HCT116 (cell line): ENCODE results near the gene CDH13. TPM values are rescaled to one million over a fixed set of nuclear protein-coding genes. Genes with fewer than 3 reads are reported as not detected.

Source experiments
- ATAC-seq: fragments of 200-7000 bp; cut with Tn5 transposase; 2 replicates; pipeline ENCODE4 v1.9.1; 2020; ENCODE audit warnings: mild to moderate bottlenecking, moderate library complexity
- BruUV-seq: library from RNA; stranded (reverse); fragments of 400-500 nt; replicated peaks from 2 replicates; lab custom pipeline; 2021; lab: Mats Ljungman, UMichigan
- CTCF ChIA-PET: fragments of 300-600 bp; sonication (Branson Sonifier 250); formaldehyde crosslinking; loops from one replicate; lab custom pipeline; 2021; ENCODE audit warnings: antibody characterized with exemption; lab: Charles Lee
- POLR2A ChIA-PET: fragments of 300-600, 350-600 bp; sonication (Branson Sonifier 250); formaldehyde crosslinking; loops from one replicate; lab custom pipeline; 2021; ENCODE audit warnings: antibody characterized with exemption; lab: Charles Lee
- RAD21 ChIA-PET, 2 experiments: fragments of 300-600 bp; sonication (Branson Sonifier 250); formaldehyde crosslinking; loops; one replicate each; lab custom pipeline; 2023; ENCODE audit warnings: low total read pairs in 2 of 2; ENCODE audit not compliant: uncharacterized antibody in 2 of 2, unreplicated experiment in 2 of 2, low non-redundant PET in 1 of 2; lab: Charles Lee
- DNase-seq: peaks from one replicate; pipeline ENCODE4 v3.0.0-alpha.2; 2010; ENCODE audit warnings: low read depth, low spot score
- H2AFZ ChIP-seq: fragments of 200-600 bp; shearing (Covaris generic), sonication (generic); 2 replicates; pipeline ENCODE4 v1.6.1; 2017; ENCODE audit warnings: low read depth, mixed run types, mixed read lengths, antibody characterized with exemption, low read length; ENCODE audit not compliant: poor library complexity, severe bottlenecking
- H3K27ac ChIP-seq: 2 replicates; pipeline ENCODE4 v1.5.1; 2012; ENCODE audit warnings: low read depth, low read length
- H3K27me3 ChIP-seq: fragments of 200-600 bp; sonication (generic); 2 replicates; pipeline ENCODE4 v1.6.1; 2016; ENCODE audit warnings: mixed run types, low read length, mixed read lengths; ENCODE audit not compliant: insufficient read depth
- H3K36me3 ChIP-seq, 2 experiments: fragments of 200-500 bp in 1 of 2; fragments of 200-600 bp in 1 of 2; sonication (Bioruptor generic) in 1 of 2; sonication (generic) in 1 of 2; 2 replicates each; pipeline versions ENCODE4 v1.5.1 to v1.6.1; 2014 to 2016; ENCODE audit warnings: low read length in 2 of 2, inconsistent platforms in 1 of 2, mixed read lengths in 1 of 2, mixed run types in 1 of 2; ENCODE audit not compliant: insufficient read depth in 2 of 2, control insufficient read depth in 1 of 2
- H3K4me1 ChIP-seq, 2 experiments: fragments of 200-600 bp in 1 of 2; sonication (generic) in 1 of 2; 2 replicates each; pipeline versions ENCODE4 v1.5.1 to v1.6.1; 2012 to 2017; ENCODE audit warnings: low read length in 2 of 2, inconsistent platforms in 1 of 2, mild to moderate bottlenecking in 1 of 2, mixed read lengths in 1 of 2, mixed run types in 1 of 2, moderate library complexity in 1 of 2; ENCODE audit not compliant: insufficient read depth in 2 of 2, control insufficient read depth in 1 of 2
- H3K4me2 ChIP-seq: fragments of 200-600 bp; sonication (generic); 2 replicates; pipeline ENCODE4 v1.6.1; 2017; ENCODE audit warnings: mixed run types, low read length, mixed read lengths
- H3K4me3 ChIP-seq, 2 experiments: fragments of 200-600 bp in 1 of 2; sonication (generic) in 1 of 2; replicated peaks in 1 of 2; 2 replicates each; pipeline ENCODE4 v1.5.1; 2011 to 2016; ENCODE audit warnings: low read length in 2 of 2, control low read depth in 1 of 2, low read depth in 1 of 2, mild to moderate bottlenecking in 1 of 2, mixed read lengths in 1 of 2, mixed run types in 1 of 2
- H3K79me2 ChIP-seq: fragments of 200-600 bp; sonication (generic); 2 replicates; pipeline ENCODE4 v1.6.1; 2017; ENCODE audit warnings: mild to moderate bottlenecking, mixed run types, low read length, moderate library complexity, mixed read lengths; ENCODE audit not compliant: insufficient read depth
- H3K9ac ChIP-seq: fragments of 200-600 bp; sonication (generic); 2 replicates; pipeline ENCODE4 v1.6.1; 2016; ENCODE audit warnings: low read length, mixed read lengths
- H3K9me2 ChIP-seq: fragments of 200-600 bp; sonication (generic), shearing (Covaris generic); 2 replicates; pipeline ENCODE4 v1.6.1; 2017; ENCODE audit warnings: mixed run types, mild to moderate bottlenecking, moderate library complexity; ENCODE audit not compliant: insufficient read depth
- H3K9me3 ChIP-seq, 2 experiments: fragments of 200-500 bp in 1 of 2; fragments of 200-600 bp in 1 of 2; sonication (Bioruptor generic) in 1 of 2; sonication (generic) in 1 of 2; 2 replicates each; pipeline ENCODE4 v1.6.1; 2014 to 2017; ENCODE audit warnings: low read length in 2 of 2, mixed read lengths in 2 of 2, inconsistent platforms in 1 of 2, low read depth in 1 of 2, mild to moderate bottlenecking in 1 of 2, mixed run types in 1 of 2, moderate library complexity in 1 of 2; ENCODE audit not compliant: control insufficient read depth in 1 of 2, insufficient read depth in 1 of 2
- H4K20me1 ChIP-seq: fragments of 200-600 bp; sonication (generic), shearing (Covaris generic); 2 replicates; pipeline ENCODE4 v1.6.1; 2017; ENCODE audit warnings: mixed run types, mild to moderate bottlenecking, moderate library complexity; ENCODE audit not compliant: insufficient read depth
- EGR1 ChIP-seq: IDR thresholded peaks from 2 replicates; pipeline ENCODE4 v1.6.1; 2012; ENCODE audit warnings: low read depth
- ELF1 ChIP-seq: IDR thresholded peaks from 2 replicates; pipeline ENCODE4 v1.6.1; 2012; ENCODE audit warnings: low read depth, borderline replicate concordance
- EZH2phosphoT487 ChIP-seq: fragments of 200-600 bp; IDR thresholded peaks from 2 replicates; pipeline ENCODE4 v1.6.1; 2018; ENCODE audit warnings: antibody characterized with exemption, borderline replicate concordance
- FOSL1 ChIP-seq: IDR thresholded peaks from 2 replicates; pipeline ENCODE4 v1.6.1; 2012; ENCODE audit warnings: low read depth
- JUND ChIP-seq: IDR thresholded peaks from 2 replicates; pipeline ENCODE4 v1.6.1; 2012
- MAX ChIP-seq: IDR thresholded peaks from 2 replicates; pipeline ENCODE4 v1.6.1; 2012
- POLR2A ChIP-seq: IDR thresholded peaks from 2 replicates; pipeline ENCODE4 v1.7.0; 2011; ENCODE audit warnings: borderline replicate concordance; ENCODE audit not compliant: insufficient read depth, insufficient read length; ENCODE audit errors: extremely low read depth
- POLR2AphosphoS5 ChIP-seq: IDR thresholded peaks from 2 replicates; pipeline ENCODE4 v1.6.1; 2011; ENCODE audit warnings: mild to moderate bottlenecking, low read depth, low read length, moderate library complexity
- RAD21 ChIP-seq: IDR thresholded peaks from 2 replicates; pipeline ENCODE4 v1.6.1; 2012; ENCODE audit warnings: low read depth, mild to moderate bottlenecking
- SIN3A ChIP-seq: IDR thresholded peaks from 2 replicates; pipeline ENCODE4 v1.6.1; 2012; ENCODE audit warnings: low read depth
- SP1 ChIP-seq: IDR thresholded peaks from 2 replicates; pipeline ENCODE4 v1.6.1; 2012; ENCODE audit warnings: low read depth
- YY1 ChIP-seq: IDR thresholded peaks from 2 replicates; pipeline ENCODE4 v1.6.1; 2011; ENCODE audit warnings: low read length, low read depth, moderate library complexity, mild to moderate bottlenecking; ENCODE audit not compliant: insufficient replicate concordance; ENCODE audit errors: extremely low read depth
- ZBTB33 ChIP-seq: IDR thresholded peaks from 2 replicates; pipeline ENCODE4 v1.6.1; 2011; ENCODE audit warnings: mild to moderate bottlenecking, low read length, moderate library complexity; ENCODE audit not compliant: insufficient replicate concordance; ENCODE audit errors: extremely low read depth
- ZFX ChIP-seq: fragments of 450-650 bp; IDR thresholded peaks from 2 replicates; pipeline ENCODE4 v1.6.1; 2017
- intact Hi-C: fragments of 100-400 bp; cut with micrococcal nuclease; formaldehyde crosslinking; loops from 2 replicates; pipeline ENCODE4 v1.10.0; 2022
- total RNA-seq: library from RNA; stranded (reverse); gene quantifications from one replicate; pipeline ENCODE4 v1.2.1, GENCODE V29; 2021; ENCODE audit not compliant: unreplicated experiment
- TF ChIP-seq, protein P1 (sequence below), 3 experiments: fragments of 200-600 bp in 1 of 3; sonication (generic) in 1 of 3; IDR thresholded peaks in 2 of 3; conservative IDR thresholded peaks in 1 of 3; 2 replicates each; pipeline ENCODE4 v1.5.1; 2012 to 2017; ENCODE audit warnings: low read depth in 2 of 3, low read length in 2 of 3, antibody characterized with exemption in 1 of 3, borderline replicate concordance in 1 of 3, control low read depth in 1 of 3, mild to moderate bottlenecking in 1 of 3, mixed read lengths in 1 of 3, mixed run types in 1 of 3, moderate library complexity in 1 of 3; ENCODE audit not compliant: insufficient read depth in 1 of 3
- TF ChIP-seq, protein P2 (sequence below): IDR thresholded peaks from 2 replicates; pipeline ENCODE4 v1.6.1; 2012

Gene CDH13
- total RNA-seq, 1 experiment from 2014 or later: not detected

GRCh38 chr16:83470416-83470815 is 843.6 kb downstream of the CDH13 start:
- DNase-seq (no peak), ATAC-seq (no peak)
- Histone ChIP-seq H3K4me3 (no peak overlapping the region), H2AFZ (no peak overlapping the region), H3K4me1 (no peaks in the 10 kb centered on the region), H3K27ac (no peak overlapping the region), H3K9ac (no peak overlapping the region)
- BruUV-seq: no TSS peak
- intact Hi-C loops: no loop called here
- ChIA-PET CTCF (no interaction called here), RAD21 (no interaction called here)
- no peak for TF ChIP-seq RAD21
- no peak for TF ChIP-seq SP1
- TF ChIP-seq MAX: no peak
- no peak for TF ChIP-seq ZBTB33
- TF ChIP-seq FOSL1: no peak
- TF ChIP-seq ELF1: no peak
- TF ChIP-seq EZH2phosphoT487: no peak
- TF ChIP-seq ZFX: no peak
- no peak for TF ChIP-seq POLR2A
- no peak for TF ChIP-seq POLR2AphosphoS5
- no peak for TF ChIP-seq YY1
- TF ChIP-seq, protein P1, sequence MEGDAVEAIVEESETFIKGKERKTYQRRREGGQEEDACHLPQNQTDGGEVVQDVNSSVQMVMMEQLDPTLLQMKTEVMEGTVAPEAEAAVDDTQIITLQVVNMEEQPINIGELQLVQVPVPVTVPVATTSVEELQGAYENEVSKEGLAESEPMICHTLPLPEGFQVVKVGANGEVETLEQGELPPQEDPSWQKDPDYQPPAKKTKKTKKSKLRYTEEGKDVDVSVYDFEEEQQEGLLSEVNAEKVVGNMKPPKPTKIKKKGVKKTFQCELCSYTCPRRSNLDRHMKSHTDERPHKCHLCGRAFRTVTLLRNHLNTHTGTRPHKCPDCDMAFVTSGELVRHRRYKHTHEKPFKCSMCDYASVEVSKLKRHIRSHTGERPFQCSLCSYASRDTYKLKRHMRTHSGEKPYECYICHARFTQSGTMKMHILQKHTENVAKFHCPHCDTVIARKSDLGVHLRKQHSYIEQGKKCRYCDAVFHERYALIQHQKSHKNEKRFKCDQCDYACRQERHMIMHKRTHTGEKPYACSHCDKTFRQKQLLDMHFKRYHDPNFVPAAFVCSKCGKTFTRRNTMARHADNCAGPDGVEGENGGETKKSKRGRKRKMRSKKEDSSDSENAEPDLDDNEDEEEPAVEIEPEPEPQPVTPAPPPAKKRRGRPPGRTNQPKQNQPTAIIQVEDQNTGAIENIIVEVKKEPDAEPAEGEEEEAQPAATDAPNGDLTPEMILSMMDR (IDR thresholded peaks at IDR 0.05 in 2 of 3, conservative IDR thresholded peaks at IDR 0.05 in 1 of 3; ENCODE audit: borderline replicate concordance in 1 of 3, insufficient read depth in 1 of 3, low read depth in 2 of 3, low read length in 2 of 3): no peak
- TF ChIP-seq EGR1: no peak
- no peak for TF ChIP-seq JUND
- TF ChIP-seq SIN3A: no peak
- TF ChIP-seq, protein P2, sequence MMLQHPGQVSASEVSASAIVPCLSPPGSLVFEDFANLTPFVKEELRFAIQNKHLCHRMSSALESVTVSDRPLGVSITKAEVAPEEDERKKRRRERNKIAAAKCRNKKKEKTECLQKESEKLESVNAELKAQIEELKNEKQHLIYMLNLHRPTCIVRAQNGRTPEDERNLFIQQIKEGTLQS: no peak
- TF ChIP-seq, all 23 proteins: peak for 0
- Histone ChIP-seq H3K4me2 (no peak overlapping the region), H3K9me2 (no peaks in the 10 kb centered on the region), H3K79me2 (no peaks in the 10 kb centered on the region), H3K36me3 (no peaks in the 10 kb centered on the region), H3K27me3 (peaks cover 60% of the 10 kb centered on the region), H4K20me1 (no peaks in the 10 kb centered on the region), H3K9me3 (no peaks in the 10 kb centered on the region)
- POLR2A ChIA-PET: no interaction called here
